GM23338 (cell line): ENCODE results near the gene HOXD9.

Source experiments
- CREB1 ChIP-seq: fragments of 250-450 bp; sonication (Bioruptor Pico); IDR thresholded peaks from 2 replicates; pipeline ENCODE4 v1.5.0; 2020; ENCODE audit warnings: low read depth, mild to moderate bottlenecking, moderate library complexity
- EZH2 ChIP-seq: fragments of 200-600 bp; sonication (generic); IDR thresholded peaks from one replicate; pipeline ENCODE4 v1.8.0; 2017; ENCODE audit warnings: antibody characterized with exemption, mild to moderate bottlenecking, low read depth; ENCODE audit not compliant: unreplicated experiment
- EZH2phosphoT487 ChIP-seq: fragments of 200-600 bp; sonication (generic); IDR thresholded peaks from one replicate; pipeline ENCODE4 v1.8.1; 2018; ENCODE audit warnings: antibody characterized with exemption; ENCODE audit not compliant: unreplicated experiment
- NANOG ChIP-seq: IDR thresholded peaks from 2 replicates; pipeline ENCODE4 v1.6.1; 2016; ENCODE audit warnings: antibody characterized with exemption, borderline replicate concordance
- POLR2AphosphoS5 ChIP-seq: IDR thresholded peaks from 2 replicates; pipeline ENCODE4 v1.6.1; 2016; ENCODE audit warnings: antibody characterized with exemption, low read depth
- STAT1 ChIP-seq: IDR thresholded peaks from one replicate; pipeline ENCODE4 v1.6.1; 2016; ENCODE audit warnings: antibody characterized with exemption; ENCODE audit not compliant: unreplicated experiment
- ZNF114 ChIP-seq: fragments of 250-450 bp; sonication (Bioruptor Pico); IDR thresholded peaks from 2 replicates; pipeline ENCODE4 v1.5.0; 2020; ENCODE audit warnings: mild to moderate bottlenecking, moderate library complexity
- TF ChIP-seq, protein P1 (sequence below): IDR thresholded peaks from one replicate; pipeline ENCODE4 v1.6.1; 2018; ENCODE audit warnings: antibody characterized with exemption; ENCODE audit not compliant: unreplicated experiment
- TF ChIP-seq, protein P2 (sequence below), 2 experiments: fragments of 200-600 bp in 1 of 2; sonication (generic) in 1 of 2; conservative IDR thresholded peaks; 2 replicates each; pipeline versions ENCODE4 v1.5.1 to v1.6.1; 2016 to 2017; ENCODE audit warnings: antibody characterized with exemption in 2 of 2, low read depth in 2 of 2, mild to moderate bottlenecking in 2 of 2, moderate library complexity in 1 of 2
- TF ChIP-seq, protein P3 (sequence below): IDR thresholded peaks from 2 replicates; pipeline ENCODE4 v1.6.1; 2016; ENCODE audit warnings: antibody characterized with exemption

DNA sequence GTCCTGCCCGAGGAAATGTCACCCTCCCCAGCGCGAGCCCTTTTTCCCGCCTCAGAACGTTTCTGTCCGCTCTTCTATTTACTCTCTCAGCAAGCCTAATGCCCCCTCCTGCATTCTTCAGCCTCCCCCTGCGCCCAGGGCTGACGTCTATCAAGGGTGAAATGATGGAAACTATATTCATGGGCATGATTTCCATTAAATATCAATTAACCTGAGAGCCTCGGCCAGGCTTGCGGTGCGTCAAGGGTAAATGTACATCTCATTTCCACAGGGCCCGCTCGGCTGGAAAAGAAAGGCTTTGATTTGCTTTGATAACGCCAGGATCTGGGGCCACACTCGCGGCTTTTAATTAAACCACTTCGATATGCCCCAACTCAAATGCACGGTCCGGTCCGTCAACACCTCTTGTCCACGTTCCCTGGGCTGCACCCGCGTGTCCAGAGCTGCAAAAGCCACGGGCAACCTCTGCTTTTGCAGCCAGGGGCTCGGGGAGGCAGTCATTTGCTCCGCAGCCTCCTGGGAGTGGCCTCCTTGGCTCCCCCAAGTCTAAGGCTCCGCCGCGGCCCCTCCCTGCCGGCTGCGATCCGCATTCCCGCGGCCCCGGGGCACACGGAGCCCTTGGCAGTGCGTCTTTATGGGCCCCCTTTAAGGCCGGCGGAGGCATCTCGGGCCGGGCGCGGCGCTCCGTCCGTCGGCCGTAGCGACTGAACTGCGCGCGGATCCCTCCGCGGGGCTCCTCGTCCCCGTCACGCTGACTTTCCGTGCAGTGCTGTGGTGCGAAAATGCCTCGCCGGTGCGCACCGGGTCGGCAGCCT lies 6.7 kb downstream of the HOXD9 start, which contains the start of gene HOXD8:
- TF ChIP-seq, protein P1, sequence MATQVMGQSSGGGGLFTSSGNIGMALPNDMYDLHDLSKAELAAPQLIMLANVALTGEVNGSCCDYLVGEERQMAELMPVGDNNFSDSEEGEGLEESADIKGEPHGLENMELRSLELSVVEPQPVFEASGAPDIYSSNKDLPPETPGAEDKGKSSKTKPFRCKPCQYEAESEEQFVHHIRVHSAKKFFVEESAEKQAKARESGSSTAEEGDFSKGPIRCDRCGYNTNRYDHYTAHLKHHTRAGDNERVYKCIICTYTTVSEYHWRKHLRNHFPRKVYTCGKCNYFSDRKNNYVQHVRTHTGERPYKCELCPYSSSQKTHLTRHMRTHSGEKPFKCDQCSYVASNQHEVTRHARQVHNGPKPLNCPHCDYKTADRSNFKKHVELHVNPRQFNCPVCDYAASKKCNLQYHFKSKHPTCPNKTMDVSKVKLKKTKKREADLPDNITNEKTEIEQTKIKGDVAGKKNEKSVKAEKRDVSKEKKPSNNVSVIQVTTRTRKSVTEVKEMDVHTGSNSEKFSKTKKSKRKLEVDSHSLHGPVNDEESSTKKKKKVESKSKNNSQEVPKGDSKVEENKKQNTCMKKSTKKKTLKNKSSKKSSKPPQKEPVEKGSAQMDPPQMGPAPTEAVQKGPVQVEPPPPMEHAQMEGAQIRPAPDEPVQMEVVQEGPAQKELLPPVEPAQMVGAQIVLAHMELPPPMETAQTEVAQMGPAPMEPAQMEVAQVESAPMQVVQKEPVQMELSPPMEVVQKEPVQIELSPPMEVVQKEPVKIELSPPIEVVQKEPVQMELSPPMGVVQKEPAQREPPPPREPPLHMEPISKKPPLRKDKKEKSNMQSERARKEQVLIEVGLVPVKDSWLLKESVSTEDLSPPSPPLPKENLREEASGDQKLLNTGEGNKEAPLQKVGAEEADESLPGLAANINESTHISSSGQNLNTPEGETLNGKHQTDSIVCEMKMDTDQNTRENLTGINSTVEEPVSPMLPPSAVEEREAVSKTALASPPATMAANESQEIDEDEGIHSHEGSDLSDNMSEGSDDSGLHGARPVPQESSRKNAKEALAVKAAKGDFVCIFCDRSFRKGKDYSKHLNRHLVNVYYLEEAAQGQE: no peak
- peak; percentile 56 for TF ChIP-seq CREB1 (CRISPR knock-in tag)
- TF ChIP-seq, protein P2, sequence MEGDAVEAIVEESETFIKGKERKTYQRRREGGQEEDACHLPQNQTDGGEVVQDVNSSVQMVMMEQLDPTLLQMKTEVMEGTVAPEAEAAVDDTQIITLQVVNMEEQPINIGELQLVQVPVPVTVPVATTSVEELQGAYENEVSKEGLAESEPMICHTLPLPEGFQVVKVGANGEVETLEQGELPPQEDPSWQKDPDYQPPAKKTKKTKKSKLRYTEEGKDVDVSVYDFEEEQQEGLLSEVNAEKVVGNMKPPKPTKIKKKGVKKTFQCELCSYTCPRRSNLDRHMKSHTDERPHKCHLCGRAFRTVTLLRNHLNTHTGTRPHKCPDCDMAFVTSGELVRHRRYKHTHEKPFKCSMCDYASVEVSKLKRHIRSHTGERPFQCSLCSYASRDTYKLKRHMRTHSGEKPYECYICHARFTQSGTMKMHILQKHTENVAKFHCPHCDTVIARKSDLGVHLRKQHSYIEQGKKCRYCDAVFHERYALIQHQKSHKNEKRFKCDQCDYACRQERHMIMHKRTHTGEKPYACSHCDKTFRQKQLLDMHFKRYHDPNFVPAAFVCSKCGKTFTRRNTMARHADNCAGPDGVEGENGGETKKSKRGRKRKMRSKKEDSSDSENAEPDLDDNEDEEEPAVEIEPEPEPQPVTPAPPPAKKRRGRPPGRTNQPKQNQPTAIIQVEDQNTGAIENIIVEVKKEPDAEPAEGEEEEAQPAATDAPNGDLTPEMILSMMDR (conservative IDR thresholded peaks at IDR 0.05; ENCODE audit: low read depth in 2 of 2): no peak
- no peak for TF ChIP-seq STAT1
- peak; percentile 87 for TF ChIP-seq EZH2
- TF ChIP-seq ZNF114 (CRISPR knock-in tag): no peak
- no peak for TF ChIP-seq POLR2AphosphoS5
- peak; percentile 67 for TF ChIP-seq EZH2phosphoT487
- no peak for TF ChIP-seq NANOG
- TF ChIP-seq, protein P3, sequence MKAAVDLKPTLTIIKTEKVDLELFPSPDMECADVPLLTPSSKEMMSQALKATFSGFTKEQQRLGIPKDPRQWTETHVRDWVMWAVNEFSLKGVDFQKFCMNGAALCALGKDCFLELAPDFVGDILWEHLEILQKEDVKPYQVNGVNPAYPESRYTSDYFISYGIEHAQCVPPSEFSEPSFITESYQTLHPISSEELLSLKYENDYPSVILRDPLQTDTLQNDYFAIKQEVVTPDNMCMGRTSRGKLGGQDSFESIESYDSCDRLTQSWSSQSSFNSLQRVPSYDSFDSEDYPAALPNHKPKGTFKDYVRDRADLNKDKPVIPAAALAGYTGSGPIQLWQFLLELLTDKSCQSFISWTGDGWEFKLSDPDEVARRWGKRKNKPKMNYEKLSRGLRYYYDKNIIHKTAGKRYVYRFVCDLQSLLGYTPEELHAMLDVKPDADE: no peak
